GM19438 (cell line): Measurements from ENCODE around the gene PARP2.
"Not testable (repeated sequence)": the region's sequence is repeated elsewhere in the genome, so short reads cannot be mapped to it uniquely, and the experiment has no call there.

Experiments used
- ATAC-seq: cut with Tn5 transposase; IDR thresholded peaks from one replicate; pipeline ENCODE4 v1.9.1; 2021; ENCODE audit warnings: low read depth; ENCODE audit not compliant: unreplicated experiment

The PARP2 gene

GRCh38 chr14:20345366-20345765 is 1.9 kb downstream of the PARP2 start:
- no peak for ATAC-seq

GRCh38 chr14:20346713-20347112 is 3.3 kb downstream of the PARP2 start:
- ATAC-seq: no peak

DNA sequence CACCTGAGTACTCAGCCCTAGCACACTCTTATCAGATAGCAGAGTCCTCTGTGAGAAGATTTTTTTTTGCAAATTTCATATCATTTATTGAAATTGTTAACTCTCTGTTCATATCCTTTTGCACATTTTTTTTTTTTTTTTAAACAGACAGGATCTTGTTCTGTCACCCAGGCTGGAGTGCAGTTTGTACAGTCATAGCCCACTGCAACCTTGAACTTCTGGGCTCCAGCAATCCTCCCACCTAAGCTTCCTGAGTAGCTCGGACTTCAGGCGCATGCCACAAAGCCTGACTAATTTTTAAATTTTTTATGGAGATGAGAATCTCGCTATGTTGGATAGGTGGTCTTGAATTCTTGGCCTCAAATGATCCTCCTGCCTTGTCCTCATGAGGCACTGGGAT is 4.3 kb downstream of the PARP2 start:
- ATAC-seq: no peak

- no peak for ATAC-seq
Measured at GRCh38 chr14:20350282-20350681, 6.8 kb downstream of the PARP2 start.

DNA sequence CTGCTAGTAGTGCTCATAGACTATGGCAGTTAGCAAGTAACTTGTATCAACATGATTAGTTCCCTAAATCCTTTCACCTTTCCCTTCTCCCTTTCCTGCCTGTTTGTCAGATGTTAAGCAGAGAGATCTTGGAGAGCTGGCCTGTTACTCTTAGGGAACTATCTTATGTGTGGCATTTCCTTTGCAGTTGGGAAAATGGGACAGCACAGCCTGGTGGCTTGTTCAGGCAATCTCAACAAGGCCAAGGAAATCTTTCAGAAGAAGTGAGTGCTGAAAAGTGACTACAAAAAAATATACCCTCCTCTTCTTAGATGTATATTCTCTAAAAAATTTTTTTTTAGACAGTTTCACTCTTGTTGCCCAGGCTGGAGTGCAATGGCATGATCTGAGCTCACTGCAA is 7.4 kb downstream of the PARP2 start:
- no peak for ATAC-seq

DNA sequence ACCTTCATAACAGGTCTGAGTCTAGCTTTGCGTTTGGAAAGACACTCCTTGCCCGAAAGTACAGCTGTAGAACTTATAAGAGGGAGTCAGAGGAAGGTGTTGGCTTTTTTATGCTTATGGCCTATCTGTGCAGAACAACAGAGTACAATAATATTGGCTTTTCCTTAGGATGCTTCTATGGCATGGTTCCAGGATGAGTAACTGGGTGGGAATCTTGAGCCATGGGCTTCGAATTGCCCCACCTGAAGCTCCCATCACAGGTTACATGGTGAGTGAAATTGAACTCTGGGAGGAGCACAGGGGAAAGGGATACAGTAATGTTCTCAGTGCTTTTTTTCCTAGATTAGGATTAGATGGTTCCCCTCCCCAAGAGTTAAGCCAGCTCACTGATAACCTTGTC is 13.0 kb downstream of the PARP2 start:
- no peak for ATAC-seq

DNA sequence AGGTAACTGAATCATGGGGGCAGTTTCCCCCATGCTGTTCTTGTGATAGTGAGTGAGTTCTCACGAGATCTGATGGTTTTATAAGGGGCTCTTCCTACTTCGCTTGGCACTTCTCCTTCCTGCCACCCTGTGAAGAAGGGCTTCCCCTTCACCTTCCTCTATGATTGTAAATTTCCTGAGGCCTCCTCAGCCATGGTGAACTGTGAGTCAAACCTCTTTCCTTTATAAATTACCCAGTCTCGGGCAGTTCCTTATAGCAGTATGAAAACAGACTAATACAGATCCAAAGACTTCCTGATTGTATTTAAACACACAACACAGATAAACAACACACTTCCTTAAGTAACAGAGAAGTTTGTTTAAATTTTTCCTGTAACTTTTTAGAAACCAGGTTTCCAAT is 15.0 kb downstream of the PARP2 start:
- ATAC-seq: not testable (repeated sequence)

DNA sequence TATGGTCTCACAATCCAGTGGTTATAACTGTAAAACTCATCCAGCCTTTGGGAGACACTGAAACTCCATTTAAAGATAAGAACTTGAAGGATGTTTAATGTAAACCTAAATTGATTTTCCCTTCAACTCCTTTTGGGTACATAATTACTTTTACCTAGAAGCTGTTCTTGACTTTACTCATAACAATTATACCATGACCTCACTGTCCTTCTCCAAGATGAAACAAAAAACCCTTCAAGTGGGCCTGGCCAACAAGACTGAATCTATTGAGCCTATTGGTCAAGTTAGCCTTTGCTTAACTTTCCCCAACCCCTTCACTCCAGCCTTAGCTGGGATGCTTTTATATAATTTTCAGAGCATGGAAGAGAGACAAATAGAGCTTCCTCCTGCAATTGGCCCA is 22.5 kb downstream of the PARP2 start:
- no peak for ATAC-seq

GRCh38 chr14:20372796-20373195 is 29.4 kb downstream of the PARP2 start:
- ATAC-seq: no peak

DNA sequence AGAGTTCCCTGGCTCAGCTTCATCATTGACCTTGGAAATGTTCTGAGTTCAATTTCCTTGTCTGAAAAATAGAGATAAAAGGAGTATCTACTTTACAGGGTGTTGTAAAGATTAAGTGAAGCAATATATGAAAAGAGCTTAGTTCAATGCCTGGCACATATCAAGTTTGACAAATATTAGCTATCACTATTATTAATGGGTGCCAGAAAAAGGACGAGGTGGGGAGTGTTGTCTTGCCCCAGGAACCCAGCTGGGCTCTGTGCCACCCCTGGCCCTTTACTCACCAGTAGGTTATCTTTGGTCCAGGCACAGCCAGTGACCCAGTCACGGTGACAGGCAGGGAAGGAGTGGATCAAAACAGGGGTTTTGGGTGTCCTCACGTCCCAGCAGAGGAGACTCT is 32.0 kb downstream of the PARP2 start:
- no peak for ATAC-seq

GRCh38 chr14:20376071-20376588 is 32.7 kb downstream of the PARP2 start:
- ATAC-seq: no peak

- no peak for ATAC-seq
Measured at GRCh38 chr14:20377171-20377570, 33.7 kb downstream of the PARP2 start.

DNA sequence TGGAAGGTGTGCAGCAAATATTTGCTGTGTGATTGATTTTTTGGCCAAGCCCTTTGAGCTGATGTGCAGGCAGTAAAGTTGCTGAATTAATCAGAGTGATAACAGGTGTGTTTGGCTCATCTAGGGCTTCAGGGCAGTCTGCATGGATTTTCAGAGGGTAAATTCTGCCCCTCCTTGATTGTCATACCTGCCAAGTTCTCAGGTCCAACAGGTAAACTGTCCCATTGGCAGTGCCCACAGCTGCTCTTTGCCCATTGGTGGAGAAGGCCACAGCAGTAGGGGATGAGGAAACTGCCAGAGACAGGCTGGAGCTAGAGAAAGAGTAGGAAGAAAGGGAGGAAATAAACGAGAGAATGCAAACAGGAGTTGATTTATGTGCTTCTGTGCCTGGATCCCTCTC is 36.3 kb downstream of the PARP2 start:
- no peak for ATAC-seq

GRCh38 chr14:20380681-20381080 is 37.2 kb downstream of the PARP2 start:
- no peak for ATAC-seq

GRCh38 chr14:20381341-20381740 is 37.9 kb downstream of the PARP2 start:
- ATAC-seq: no peak

DNA sequence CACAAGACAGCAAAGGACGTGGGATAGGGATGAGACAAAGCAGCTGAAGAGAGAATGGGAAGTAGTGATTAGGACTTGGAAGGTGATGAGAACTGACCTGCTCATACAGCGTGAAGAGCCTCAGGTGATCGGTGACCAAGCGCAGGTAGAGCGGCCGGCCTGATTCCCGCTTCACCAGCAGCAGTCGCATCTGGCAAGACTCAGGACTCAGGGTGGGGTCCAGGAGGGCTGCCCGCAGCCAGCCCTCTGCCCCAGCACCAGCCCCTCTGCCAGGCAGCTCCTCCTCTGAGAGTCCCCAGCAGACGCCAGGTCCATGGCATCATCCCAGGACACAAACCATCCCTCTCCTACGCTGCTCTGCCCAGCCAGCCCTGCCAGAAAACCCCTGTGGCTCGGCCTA is 39.1 kb downstream of the PARP2 start:
- ATAC-seq: no peak

GRCh38 chr14:20383032-20383431 is 39.6 kb downstream of the PARP2 start:
- ATAC-seq: no peak

DNA sequence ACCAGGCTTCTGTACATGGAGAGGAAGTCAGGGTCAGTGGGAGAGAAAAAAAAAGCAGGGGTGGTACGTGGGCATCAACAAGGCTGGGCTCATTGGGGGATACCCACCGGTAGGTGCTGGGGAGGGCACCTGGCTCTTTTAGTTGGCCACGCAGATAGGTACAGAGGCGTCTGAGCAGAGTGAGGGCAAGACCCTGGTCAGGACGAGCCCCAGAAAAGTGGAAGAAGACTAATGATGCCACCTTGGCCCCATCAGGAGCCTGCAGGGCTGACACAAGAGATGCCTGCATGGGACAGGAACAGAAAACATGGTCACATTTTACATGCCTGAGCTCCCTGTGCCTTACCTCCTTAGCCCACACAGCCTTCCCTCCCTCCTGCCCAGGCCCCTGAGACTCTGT is 40.2 kb downstream of the PARP2 start:
- no peak for ATAC-seq

GRCh38 chr14:20384321-20384720 is 40.9 kb downstream of the PARP2 start:
- ATAC-seq: no peak

DNA sequence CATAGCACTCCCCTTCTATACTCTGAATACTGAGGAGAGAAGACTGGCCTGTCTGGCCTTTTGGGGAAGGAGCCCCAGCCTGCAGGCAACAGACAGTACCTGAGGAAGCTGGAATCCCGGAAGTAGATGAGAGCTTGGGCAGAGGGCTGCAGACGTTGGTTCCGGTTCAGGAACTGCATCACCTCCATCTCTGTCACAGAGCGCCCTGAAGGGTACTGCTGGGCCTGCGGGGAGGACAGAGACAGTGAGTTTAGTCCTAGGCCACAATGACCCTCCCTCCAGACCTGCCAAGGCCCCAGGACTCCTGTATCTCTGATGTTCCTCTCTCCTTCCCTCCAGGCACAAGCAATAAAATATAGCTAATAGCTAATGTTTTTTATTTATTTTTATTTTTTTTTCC is 41.5 kb downstream of the PARP2 start:
- no peak for ATAC-seq

GRCh38 chr14:20386276-20386855 is 42.9 kb downstream of the PARP2 start:
- ATAC-seq: no peak

- ATAC-seq: no peak
Measured at GRCh38 chr14:20387576-20387975, 44.1 kb downstream of the PARP2 start.

GRCh38 chr14:20388159-20388558 is 44.7 kb downstream of the PARP2 start:
- no peak for ATAC-seq
